ENCODE measurements around the gene SLC24A3.

Gene SLC24A3

DNA sequence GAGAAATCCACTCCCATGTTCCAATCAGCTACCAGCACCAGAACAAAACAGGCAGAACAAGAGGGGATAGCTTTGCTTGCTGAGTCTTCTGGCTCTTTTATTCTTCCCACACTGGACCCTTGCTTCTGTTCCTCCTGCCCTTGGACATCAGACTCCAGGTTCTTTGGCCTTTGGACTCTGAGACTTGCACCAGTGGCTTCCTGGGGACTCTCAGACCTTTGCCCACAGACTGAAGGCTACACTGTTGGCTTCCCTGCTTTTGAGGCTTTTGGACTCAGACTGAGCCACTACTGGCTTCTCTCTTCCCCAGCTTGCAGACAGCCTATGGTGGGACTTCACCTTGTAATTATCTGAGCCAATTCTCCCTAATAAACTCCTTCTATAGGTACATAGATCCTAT lies 403.2 kb downstream of the SLC24A3 start:
- Histone ChIP-seq H2BK15ac (replicated peaks; ENCODE audit: low read depth) (no peak overlapping the region), H3K79me2 (ENCODE audit: control insufficient read depth, insufficient read depth, low read length) (no peaks in the 10 kb centered on the region), H3K79me1 (ENCODE audit: low read length) (no peaks in the 10 kb centered on the region), H3K23ac (ENCODE audit: low read length) (no peak overlapping the region), H3K27ac (ENCODE audit: low read depth, low read length) (no peak overlapping the region), H4K5ac (ENCODE audit: low read length) (no peak overlapping the region), H3K18ac (ENCODE audit: low read length) (no peak overlapping the region), H4K8ac (ENCODE audit: low read depth, low read length) (no peak overlapping the region), H2BK5ac (ENCODE audit: low read length) (no peak overlapping the region), H3K36me3 (ENCODE audit: control insufficient read depth, insufficient read depth, low read length) (no peaks in the 10 kb centered on the region), H3K4me2 (ENCODE audit: low read length) (no peak overlapping the region), H2BK120ac (ENCODE audit: low read depth, low read length) (no peak overlapping the region), H3K4ac (ENCODE audit: low read depth, low read length) (no peak overlapping the region), H3K27me3 (ENCODE audit: insufficient read depth, low read length, poor library complexity) (no peaks in the 10 kb centered on the region), H3K4me1 (ENCODE audit: control insufficient read depth, low read depth, low read length) (peaks cover 15% of the 10 kb centered on the region), H3K4me3 (ENCODE audit: low read length) (no peak overlapping the region), H3K56ac (ENCODE audit: low read length) (no peak overlapping the region), H2AK5ac (ENCODE audit: low read length) (no peak overlapping the region), H3K9ac (ENCODE audit: low read length) (no peak overlapping the region)
- DNase-seq: no peak

GRCh38 chr20:19616081-19616480 lies 403.6 kb downstream of the SLC24A3 start:
- H3K36me3 ChIP-seq (ENCODE audit: control insufficient read depth, insufficient read depth, low read length): no peaks in the 10 kb centered on the region
- H3K9ac ChIP-seq (ENCODE audit: low read length): no peak overlapping the region
- no peak overlapping the region for H2BK15ac ChIP-seq (replicated peaks; ENCODE audit: low read depth)
- H3K23ac ChIP-seq (ENCODE audit: low read length): no peak overlapping the region
- no peaks in the 10 kb centered on the region for H3K27me3 ChIP-seq (ENCODE audit: insufficient read depth, low read length, poor library complexity)
- H3K27ac ChIP-seq (ENCODE audit: low read depth, low read length): no peak overlapping the region
- WGBS (ENCODE audit: extremely low coverage, insufficient coverage, low lambda C conversion rate): no CpG with 5 or more reads among the region's 2 CpGs
- H4K5ac ChIP-seq (ENCODE audit: low read length): no peak overlapping the region
- no peaks in the 10 kb centered on the region for H3K79me2 ChIP-seq (ENCODE audit: control insufficient read depth, insufficient read depth, low read length)
- no peak overlapping the region for H2BK120ac ChIP-seq (ENCODE audit: low read depth, low read length)
- H3K4me1 ChIP-seq (ENCODE audit: control insufficient read depth, low read depth, low read length): peaks cover 19% of the 10 kb centered on the region
- H2BK5ac ChIP-seq (ENCODE audit: low read length): no peak overlapping the region
- no peak overlapping the region for H3K56ac ChIP-seq (ENCODE audit: low read length)
- no peak overlapping the region for H3K4ac ChIP-seq (ENCODE audit: low read depth, low read length)
- no peak for DNase-seq
- H4K8ac ChIP-seq (ENCODE audit: low read depth, low read length): no peak overlapping the region
- no peak overlapping the region for H3K4me2 ChIP-seq (ENCODE audit: low read length)
- H2AK5ac ChIP-seq (ENCODE audit: low read length): no peak overlapping the region
- H3K79me1 ChIP-seq (ENCODE audit: low read length): no peaks in the 10 kb centered on the region
- no peak overlapping the region for H3K4me3 ChIP-seq (ENCODE audit: low read length)
- H3K18ac ChIP-seq (ENCODE audit: low read length): no peak overlapping the region

GRCh38 chr20:19616620-19617019 lies 404.2 kb downstream of the SLC24A3 start:
- Histone ChIP-seq H3K79me1 (ENCODE audit: low read length) (no peaks in the 10 kb centered on the region), H3K36me3 (ENCODE audit: control insufficient read depth, insufficient read depth, low read length) (no peaks in the 10 kb centered on the region), H3K4ac (ENCODE audit: low read depth, low read length) (no peak overlapping the region), H3K23ac (ENCODE audit: low read length) (no peak overlapping the region), H3K4me2 (ENCODE audit: low read length) (no peak overlapping the region), H3K79me2 (ENCODE audit: control insufficient read depth, insufficient read depth, low read length) (no peaks in the 10 kb centered on the region), H3K56ac (ENCODE audit: low read length) (no peak overlapping the region), H2BK5ac (ENCODE audit: low read length) (no peak overlapping the region), H4K8ac (ENCODE audit: low read depth, low read length) (no peak overlapping the region), H3K4me3 (ENCODE audit: low read length) (no peak overlapping the region), H2BK120ac (ENCODE audit: low read depth, low read length) (no peak overlapping the region), H3K9ac (ENCODE audit: low read length) (no peak overlapping the region), H3K18ac (ENCODE audit: low read length) (no peak overlapping the region), H2AK5ac (ENCODE audit: low read length) (no peak overlapping the region), H3K4me1 (ENCODE audit: control insufficient read depth, low read depth, low read length) (peaks cover 23% of the 10 kb centered on the region), H2BK15ac (replicated peaks; ENCODE audit: low read depth) (no peak overlapping the region), H3K27me3 (ENCODE audit: insufficient read depth, low read length, poor library complexity) (no peaks in the 10 kb centered on the region), H3K27ac (ENCODE audit: low read depth, low read length) (no peak overlapping the region), H4K5ac (ENCODE audit: low read length) (no peak overlapping the region)
- WGBS (ENCODE audit: extremely low coverage, insufficient coverage, low lambda C conversion rate): no CpG with 5 or more reads among the region's 4 CpGs
- peak; percentile 18 for DNase-seq

GRCh38 chr20:19617256-19617655 lies 404.8 kb downstream of the SLC24A3 start:
- no peak overlapping the region for H4K8ac ChIP-seq (ENCODE audit: low read depth, low read length)
- no peak overlapping the region for H3K27ac ChIP-seq (ENCODE audit: low read depth, low read length)

GRCh38 chr20:19618711-19619110 lies 406.3 kb downstream of the SLC24A3 start:
- Histone ChIP-seq H3K9ac (ENCODE audit: low read length) (no peak overlapping the region), H2BK5ac (ENCODE audit: low read length) (no peak overlapping the region), H2BK120ac (ENCODE audit: low read depth, low read length) (peak overlapping the region; percentile 90), H3K79me2 (ENCODE audit: control insufficient read depth, insufficient read depth, low read length) (no peaks in the 10 kb centered on the region), H3K27me3 (ENCODE audit: insufficient read depth, low read length, poor library complexity) (no peaks in the 10 kb centered on the region), H3K27ac (ENCODE audit: low read depth, low read length) (no peak overlapping the region), H3K36me3 (ENCODE audit: control insufficient read depth, insufficient read depth, low read length) (no peaks in the 10 kb centered on the region), H4K8ac (ENCODE audit: low read depth, low read length) (no peak overlapping the region), H3K4ac (ENCODE audit: low read depth, low read length) (no peak overlapping the region), H4K5ac (ENCODE audit: low read length) (no peak overlapping the region), H3K79me1 (ENCODE audit: low read length) (no peaks in the 10 kb centered on the region), H3K23ac (ENCODE audit: low read length) (no peak overlapping the region), H2BK15ac (replicated peaks; ENCODE audit: low read depth) (no peak overlapping the region), H3K4me3 (ENCODE audit: low read length) (no peak overlapping the region), H3K4me1 (ENCODE audit: control insufficient read depth, low read depth, low read length) (peaks cover 23% of the 10 kb centered on the region), H3K4me2 (ENCODE audit: low read length) (no peak overlapping the region), H3K18ac (ENCODE audit: low read length) (no peak overlapping the region), H2AK5ac (ENCODE audit: low read length) (no peak overlapping the region), H3K56ac (ENCODE audit: low read length) (no peak overlapping the region)
- WGBS (ENCODE audit: extremely low coverage, insufficient coverage, low lambda C conversion rate): no CpG with 5 or more reads among the region's 5 CpGs
- DNase-seq: no peak

More at GRCh38 chr20:19617256-19617655, 404.8 kb downstream of the SLC24A3 start:
- no peaks in the 10 kb centered on the region for H3K36me3 ChIP-seq (ENCODE audit: control insufficient read depth, insufficient read depth, low read length)
- no peak overlapping the region for H2BK5ac ChIP-seq (ENCODE audit: low read length)
- H3K56ac ChIP-seq (ENCODE audit: low read length): no peak overlapping the region
- no peak overlapping the region for H3K9ac ChIP-seq (ENCODE audit: low read length)
- H3K4me2 ChIP-seq (ENCODE audit: low read length): no peak overlapping the region
- no peaks in the 10 kb centered on the region for H3K79me1 ChIP-seq (ENCODE audit: low read length)
- no peak overlapping the region for H3K23ac ChIP-seq (ENCODE audit: low read length)
- no peaks in the 10 kb centered on the region for H3K27me3 ChIP-seq (ENCODE audit: insufficient read depth, low read length, poor library complexity)
- peaks cover 23% of the 10 kb centered on the region for H3K4me1 ChIP-seq (ENCODE audit: control insufficient read depth, low read depth, low read length)
- no peak overlapping the region for H3K4me3 ChIP-seq (ENCODE audit: low read length)
- no peak overlapping the region for H2BK120ac ChIP-seq (ENCODE audit: low read depth, low read length)
- no peak overlapping the region for H3K18ac ChIP-seq (ENCODE audit: low read length)
- no peak overlapping the region for H4K5ac ChIP-seq (ENCODE audit: low read length)
- no peaks in the 10 kb centered on the region for H3K79me2 ChIP-seq (ENCODE audit: control insufficient read depth, insufficient read depth, low read length)
- no CpG with 5 or more reads among the region's 5 CpGs for WGBS (ENCODE audit: extremely low coverage, insufficient coverage, low lambda C conversion rate)
- H3K4ac ChIP-seq (ENCODE audit: low read depth, low read length): no peak overlapping the region
- H2BK15ac ChIP-seq (replicated peaks; ENCODE audit: low read depth): no peak overlapping the region
- H2AK5ac ChIP-seq (ENCODE audit: low read length): no peak overlapping the region
- DNase-seq: peak; percentile 25

DNA sequence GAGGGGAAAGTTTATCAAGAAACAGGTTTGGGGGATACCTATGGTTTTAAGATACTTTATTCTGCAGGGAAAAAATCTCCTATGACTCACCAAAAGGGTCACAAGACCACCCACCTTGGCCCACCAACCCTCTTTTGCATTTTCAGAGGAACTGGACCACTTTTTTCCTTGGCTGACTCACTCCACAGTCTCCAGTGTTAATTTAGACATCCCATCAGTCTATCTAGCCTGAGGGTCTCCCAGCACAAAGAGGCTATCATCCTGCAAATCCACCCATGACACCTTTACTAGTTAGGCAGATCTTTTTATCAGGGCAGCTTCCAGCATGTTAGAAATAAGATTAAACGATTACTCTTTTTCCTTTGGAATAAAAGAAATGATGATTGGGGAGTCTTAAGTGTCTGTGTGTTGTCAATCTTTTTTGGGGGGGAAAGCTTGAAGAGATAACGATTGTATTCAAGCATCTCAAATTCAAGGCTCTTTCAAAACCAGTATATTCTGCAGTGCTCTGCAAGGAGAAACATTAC lies 407.5 kb downstream of the SLC24A3 start:
- Histone ChIP-seq H3K9ac (ENCODE audit: low read length) (no peak overlapping the region), H2AK5ac (ENCODE audit: low read length) (no peak overlapping the region), H3K79me2 (ENCODE audit: control insufficient read depth, insufficient read depth, low read length) (no peaks in the 10 kb centered on the region), H3K79me1 (ENCODE audit: low read length) (no peaks in the 10 kb centered on the region), H3K27ac (ENCODE audit: low read depth, low read length) (peak overlapping the region; percentile 35), H2BK120ac (ENCODE audit: low read depth, low read length) (no peak overlapping the region), H4K5ac (ENCODE audit: low read length) (no peak overlapping the region), H2BK15ac (replicated peaks; ENCODE audit: low read depth) (no peak overlapping the region), H4K8ac (ENCODE audit: low read depth, low read length) (no peak overlapping the region), H3K23ac (ENCODE audit: low read length) (no peak overlapping the region), H3K4me1 (ENCODE audit: control insufficient read depth, low read depth, low read length) (peaks cover 23% of the 10 kb centered on the region), H3K18ac (ENCODE audit: low read length) (peak overlapping the region; percentile 63), H3K56ac (ENCODE audit: low read length) (no peak overlapping the region), H3K36me3 (ENCODE audit: control insufficient read depth, insufficient read depth, low read length) (no peaks in the 10 kb centered on the region), H3K27me3 (ENCODE audit: insufficient read depth, low read length, poor library complexity) (no peaks in the 10 kb centered on the region), H3K4ac (ENCODE audit: low read depth, low read length) (no peak overlapping the region), H3K4me2 (ENCODE audit: low read length) (no peak overlapping the region), H2BK5ac (ENCODE audit: low read length) (no peak overlapping the region), H3K4me3 (ENCODE audit: low read length) (no peak overlapping the region)
- no CpG with 5 or more reads among the region's 2 CpGs for WGBS (ENCODE audit: extremely low coverage, insufficient coverage, low lambda C conversion rate)
- peak; percentile 77 for DNase-seq

Data from mesendoderm (in vitro differentiated cells).